Tongue (tissue), 2 donors: Measurements from ENCODE around the gene MT4. TPM values are rescaled to one million over a fixed set of nuclear protein-coding genes. Genes with fewer than 3 reads are reported as not detected.

Source experiments
- DNase-seq: peaks from one replicate; pipeline ENCODE4 v3.0.0-alpha.2; 2015
- total RNA-seq: library from RNA; depleted of rRNA; stranded (reverse); fragments of >200 nt; gene quantifications from one replicate; pipeline ENCODE4 v1.2.3, GENCODE V29; 2014

Gene MT4
- total RNA-seq, 1 donor from 2014 or later = not detected

DNA sequence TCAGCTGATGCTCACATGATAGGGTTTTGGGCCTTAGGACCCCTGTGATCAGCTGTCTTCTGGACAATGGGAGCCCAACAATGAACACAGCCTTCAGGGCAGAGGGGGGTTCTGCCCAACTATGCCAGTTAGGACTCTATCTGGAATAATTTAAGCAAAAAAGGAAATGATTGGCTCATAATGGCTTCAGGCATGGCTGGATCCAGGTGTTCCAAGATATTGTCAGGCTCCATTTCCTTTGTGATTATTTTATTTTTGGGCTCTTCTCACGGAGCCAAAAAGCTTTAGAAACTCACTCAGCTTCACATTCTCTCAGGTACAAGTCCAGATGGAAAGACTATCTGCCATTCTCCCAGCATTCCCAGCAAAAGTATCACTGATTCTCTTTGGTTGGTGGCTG lies 40.6 kb downstream of the MT4 start:
- no peak for DNase-seq

GRCh38 chr16:56606071-56606475 lies 41.2 kb downstream of the MT4 start:
- DNase-seq = no peak

GRCh38 chr16:56606476-56607108 lies 41.7 kb downstream of the MT4 start:
- DNase-seq = peak; percentile 48

DNA sequence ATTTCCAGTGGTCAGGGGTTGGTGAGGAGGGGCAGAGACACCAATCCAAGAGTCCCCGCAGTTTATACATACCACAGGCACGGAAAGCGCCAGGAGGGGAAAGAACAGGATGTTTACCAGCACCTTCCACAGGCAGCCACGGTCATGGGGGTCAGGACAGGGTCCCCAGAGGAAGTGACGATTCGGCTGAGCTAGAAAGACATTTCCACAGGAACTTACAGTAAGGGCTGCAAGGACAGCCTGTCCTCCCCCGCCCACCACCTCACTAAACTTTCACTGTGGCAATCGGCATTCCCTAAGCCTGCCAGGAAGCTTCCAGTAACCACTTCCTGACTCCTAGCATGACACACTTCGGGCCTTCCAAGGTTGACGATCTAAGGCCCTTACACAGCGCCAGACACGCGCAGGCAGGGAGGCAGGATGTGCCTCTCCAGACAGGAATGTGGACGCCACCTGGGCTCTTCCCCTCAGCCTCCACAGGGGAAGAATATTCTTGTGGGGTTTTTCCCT lies 42.3 kb downstream of the MT4 start:
- DNase-seq = peak; percentile 54

GRCh38 chr16:56607675-56608042 lies 42.8 kb downstream of the MT4 start:
- no peak for DNase-seq

DNA sequence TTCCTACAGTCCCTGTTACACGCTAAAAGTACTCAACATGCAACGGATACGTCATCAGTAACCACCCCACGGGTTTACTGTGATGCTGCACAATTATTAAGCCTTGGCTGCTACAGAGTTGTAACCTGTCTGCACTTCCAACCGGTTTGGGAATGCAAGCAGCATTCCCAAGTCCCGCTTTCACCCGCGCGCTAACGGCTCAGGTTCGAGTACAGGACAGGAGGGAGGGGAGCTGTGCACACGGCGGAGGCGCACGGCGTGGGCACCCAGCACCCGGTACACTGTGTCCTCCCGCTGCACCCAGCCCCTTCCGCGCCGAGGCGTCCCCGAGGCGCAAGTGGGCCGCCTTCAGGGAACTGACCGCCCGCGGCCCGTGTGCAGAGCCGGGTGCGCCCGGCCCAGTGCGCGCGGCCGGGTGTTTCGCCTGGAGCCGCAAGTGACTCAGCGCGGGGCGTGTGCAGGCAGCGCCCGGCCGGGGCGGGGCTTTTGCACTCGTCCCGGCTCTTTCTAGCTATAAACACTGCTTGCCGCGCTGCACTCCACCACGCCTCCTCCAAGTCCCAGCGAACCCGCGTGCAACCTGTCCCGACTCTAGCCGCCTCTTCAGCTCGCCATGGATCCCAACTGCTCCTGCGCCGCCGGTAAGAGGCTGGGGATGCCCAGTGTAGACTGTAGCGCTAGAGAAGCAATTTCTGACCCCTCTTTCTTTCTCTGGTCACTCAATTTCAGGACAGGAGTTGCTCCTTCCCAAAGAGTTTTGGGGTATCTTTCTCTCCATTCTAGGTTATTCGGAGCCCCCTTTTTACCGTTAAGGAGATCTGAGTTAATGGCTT lies 43.4 kb downstream of the MT4 start, which contains the start of gene MT2A:
Gene MT2A (plus strand): TSS at position 542 of the 833 bp plus-strand sequence. CDS start 72 bp downstream, at position 614.
- peak; percentile 95 for DNase-seq

GRCh38 chr16:56608876-56609462 lies 44.1 kb downstream of the MT4 start:
- peak; percentile 41 for DNase-seq

GRCh38 chr16:56609463-56609921 lies 44.6 kb downstream of the MT4 start:
- peak; percentile 83 for DNase-seq

- peak; percentile 26 for DNase-seq
These were observed 45.2 kb downstream of the MT4 start for GRCh38 chr16:56610017-56610608.

DNA sequence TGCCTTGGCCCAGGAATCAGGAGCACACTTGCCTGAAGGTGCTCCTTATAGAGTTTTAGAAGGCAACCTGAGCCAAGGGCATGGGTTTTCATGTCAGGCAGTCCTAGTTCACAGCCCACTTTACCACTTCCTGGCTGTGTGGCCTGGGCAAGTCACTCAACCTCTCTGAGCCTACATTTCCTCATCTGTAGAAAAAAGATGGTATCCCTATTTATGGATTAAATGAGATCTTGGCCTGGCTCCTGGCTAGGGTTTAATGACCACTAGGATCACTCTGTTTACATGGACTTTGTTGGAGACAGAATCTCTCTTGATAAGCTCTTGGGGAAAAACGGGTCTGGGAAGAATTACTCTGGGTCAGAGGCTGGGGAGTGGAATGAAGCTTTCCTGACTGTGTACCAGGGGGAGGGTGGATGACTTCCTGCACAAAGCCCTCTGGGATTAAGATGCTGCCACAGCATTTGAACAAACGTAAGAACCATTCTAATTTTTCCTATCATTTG lies 45.8 kb downstream of the MT4 start:
- DNase-seq = no peak

- no peak for DNase-seq
These were observed 46.5 kb downstream of the MT4 start for GRCh38 chr16:56611281-56611833.

DNA sequence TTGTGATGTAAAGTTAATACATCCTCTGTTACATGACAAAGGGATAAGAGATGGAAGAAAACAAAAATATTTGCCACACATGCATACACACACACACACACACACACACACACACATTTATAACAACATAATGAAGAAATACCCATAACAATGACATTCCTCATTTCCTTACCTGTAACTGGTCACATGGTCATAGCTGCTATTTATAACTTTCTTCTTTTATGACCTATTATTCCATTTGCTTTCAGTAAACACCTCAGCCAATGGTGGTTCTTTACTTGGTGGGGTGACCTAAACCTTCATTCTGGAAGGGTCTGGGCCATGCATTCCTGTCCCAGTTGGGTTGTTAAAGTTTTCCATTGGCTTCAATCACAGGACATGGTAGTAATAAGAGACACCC lies 48.8 kb downstream of the MT4 start:
- no peak for DNase-seq

GRCh38 chr16:56614549-56614991 lies 49.7 kb downstream of the MT4 start:
- no peak for DNase-seq

- DNase-seq = no peak
These were observed 50.5 kb downstream of the MT4 start for GRCh38 chr16:56615353-56615752.

- DNase-seq = no peak
These were observed 51.8 kb downstream of the MT4 start for GRCh38 chr16:56616608-56617211.

- DNase-seq = peak; percentile 93
These were observed 52.6 kb downstream of the MT4 start for GRCh38 chr16:56617212-56618085.

DNA sequence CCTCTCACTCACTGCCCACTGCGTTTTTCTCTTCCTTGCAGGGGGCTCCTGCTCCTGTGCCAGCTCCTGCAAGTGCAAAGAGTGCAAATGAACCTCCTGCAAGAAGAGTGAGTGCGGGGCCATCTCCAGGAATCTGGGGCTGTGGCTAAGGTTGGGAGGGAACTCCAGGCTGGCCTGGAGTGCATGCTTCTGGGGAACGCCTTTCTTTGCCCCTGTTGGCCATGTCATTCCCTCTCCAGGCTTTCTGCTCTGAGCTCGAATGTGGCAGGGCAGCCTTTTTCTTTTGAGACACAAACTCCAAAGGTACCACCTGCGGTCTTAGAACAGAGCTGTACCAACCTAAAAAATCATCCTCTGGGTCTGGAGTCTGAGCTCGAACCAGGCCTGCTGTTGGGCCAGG lies 53.3 kb downstream of the MT4 start:
- DNase-seq = no peak
